HepG2 (cell line): ENCODE results near the gene DSTYK. TPM values are rescaled to one million over a fixed set of nuclear protein-coding genes. Genes with fewer than 3 reads are reported as not detected.

Source experiments
- FOXP1 ChIP-seq, 2 experiments: fragments of 450-650 bp in 1 of 2; IDR thresholded peaks; 2 replicates each; pipeline ENCODE4 v1.6.1; 2017 to 2018; ENCODE audit warnings: antibody characterized with exemption in 1 of 2
- MAFF ChIP-seq: IDR thresholded peaks from 2 replicates; pipeline ENCODE4 v1.6.1; 2011; ENCODE audit warnings: low read depth, low read length, improper control_type of control experiment
- MAFK ChIP-seq, 2 experiments: IDR thresholded peaks in 1 of 2; conservative IDR thresholded peaks in 1 of 2; 2 replicates each; pipeline ENCODE4 v1.6.1; 2011; ENCODE audit warnings: improper control_type of control experiment in 2 of 2, low read length in 2 of 2
- MXI1 ChIP-seq: IDR thresholded peaks from 3 replicates; pipeline ENCODE4 v1.6.1; 2012; ENCODE audit warnings: low read depth, low read length, inconsistent platforms, borderline replicate concordance
- SOX6 ChIP-seq, 2 experiments: fragments of 450-650 bp in 1 of 2; sonication (generic) in 1 of 2; formaldehyde crosslinking in 1 of 2; IDR thresholded peaks; 2 replicates each; pipeline versions ENCODE4 v1.4.0 to v1.6.1; 2017 to 2020; ENCODE audit warnings: antibody characterized with exemption in 1 of 2, mild to moderate bottlenecking in 1 of 2, missing genetic modification reagents in 1 of 2
- ZNF124 ChIP-seq: sonication (generic); formaldehyde crosslinking; IDR thresholded peaks from 2 replicates; pipeline ENCODE4 v1.4.0; 2020; ENCODE audit warnings: missing genetic modification reagents
- ZNF790 ChIP-seq: sonication (generic); formaldehyde crosslinking; IDR thresholded peaks from 2 replicates; pipeline ENCODE4 v1.8.0; 2022; ENCODE audit warnings: missing genetic modification reagents, mild to moderate bottlenecking, borderline replicate concordance
- polyA plus RNA-seq, 8 experiments: library from polyadenylated mRNA; depleted of rRNA in 3 of 8; stranded (reverse) in 7 of 8; unstranded in 1 of 8; fragments of >200 nt; fragmentation: Illumina TruSeq in 4 of 8; extraction: Trizol in 4 of 8; gene quantifications; 2 replicates each; pipeline versions ENCODE4 v1.2.1 to v1.2.3, GENCODE V29; 2011 to 2016; ENCODE audit warnings: low read depth in 4 of 8, missing spikeins in 1 of 8, mixed read lengths in 1 of 8; ENCODE audit not compliant: insufficient read depth in 1 of 8
- total RNA-seq, 5 experiments: library from RNA; depleted of rRNA; stranded (reverse); fragments of >200 nt; fragmentation: Illumina TruSeq; extraction: Trizol; gene quantifications; 2 replicates each; pipeline ENCODE4 v1.2.3, GENCODE V29; 2016; ENCODE audit warnings: low read depth in 1 of 5
- TF ChIP-seq, protein P1 (sequence below), 2 experiments: sonication (generic) in 1 of 2; formaldehyde crosslinking in 1 of 2; IDR thresholded peaks; 2 replicates each; pipeline versions ENCODE4 v1.4.0 to v1.6.1; 2018 to 2020; ENCODE audit warnings: missing genetic modification reagents in 2 of 2, borderline replicate concordance in 1 of 2, low read depth in 1 of 2, mild to moderate bottlenecking in 1 of 2, missing biosample characterization in 1 of 2
- TF ChIP-seq, protein P2 (sequence below): sonication (generic); formaldehyde crosslinking; conservative IDR thresholded peaks from 2 replicates; pipeline ENCODE4 v1.8.1; 2023; ENCODE audit warnings: missing genetic modification reagents
- TF ChIP-seq, protein P3 (sequence below): sonication (generic); formaldehyde crosslinking; IDR thresholded peaks from 2 replicates; pipeline ENCODE4 v1.5.0; 2020; ENCODE audit warnings: mild to moderate bottlenecking, missing genetic modification reagents, moderate library complexity

Gene DSTYK
- total and polyA plus RNA-seq, 2 of the 13 experiments (the other 11 are each of a cell fraction or from before 2014, with no cell fraction given): 2.6 to 4.8 TPM

DNA sequence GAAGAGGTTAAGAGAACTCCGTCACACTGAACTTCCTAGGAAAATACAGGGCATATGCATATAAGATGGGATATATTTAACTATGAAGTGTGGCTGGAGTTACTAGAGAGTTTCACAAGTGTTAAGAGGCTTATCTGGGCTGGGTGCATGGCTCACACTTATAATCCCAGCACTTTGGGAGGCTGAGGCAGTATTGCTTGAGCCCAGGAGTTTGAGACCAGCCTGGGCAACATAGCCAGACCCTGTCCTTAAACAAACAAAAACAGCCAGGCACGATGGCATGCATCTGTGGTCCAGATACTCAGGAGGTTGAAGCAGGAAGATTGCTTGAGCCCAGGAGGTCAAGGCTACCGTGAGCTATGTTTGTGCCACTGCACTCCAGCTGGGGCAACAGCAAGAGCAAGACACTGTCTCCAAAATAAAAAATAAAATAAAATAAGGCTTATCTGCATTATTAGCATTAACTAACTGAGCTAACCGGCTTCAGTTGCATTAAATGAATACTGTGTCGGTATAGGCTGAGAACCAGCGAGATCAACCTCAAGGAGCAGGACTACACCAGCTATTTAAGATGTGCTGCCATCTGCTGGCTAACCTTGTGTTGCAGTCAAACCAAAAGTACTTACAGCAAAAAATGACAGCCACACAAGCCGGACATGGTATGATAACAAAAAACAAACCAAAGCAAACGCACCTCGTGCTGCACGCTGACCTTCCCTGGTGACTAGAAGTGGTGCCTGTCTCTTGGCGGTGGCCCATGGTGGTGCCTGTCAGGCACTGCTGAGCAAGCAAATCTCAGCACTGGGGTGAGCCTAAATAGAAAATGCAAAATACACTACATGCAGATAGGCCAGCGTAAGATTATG, 70.0 kb downstream of the DSTYK start (continued):
- TF ChIP-seq, protein P1, sequence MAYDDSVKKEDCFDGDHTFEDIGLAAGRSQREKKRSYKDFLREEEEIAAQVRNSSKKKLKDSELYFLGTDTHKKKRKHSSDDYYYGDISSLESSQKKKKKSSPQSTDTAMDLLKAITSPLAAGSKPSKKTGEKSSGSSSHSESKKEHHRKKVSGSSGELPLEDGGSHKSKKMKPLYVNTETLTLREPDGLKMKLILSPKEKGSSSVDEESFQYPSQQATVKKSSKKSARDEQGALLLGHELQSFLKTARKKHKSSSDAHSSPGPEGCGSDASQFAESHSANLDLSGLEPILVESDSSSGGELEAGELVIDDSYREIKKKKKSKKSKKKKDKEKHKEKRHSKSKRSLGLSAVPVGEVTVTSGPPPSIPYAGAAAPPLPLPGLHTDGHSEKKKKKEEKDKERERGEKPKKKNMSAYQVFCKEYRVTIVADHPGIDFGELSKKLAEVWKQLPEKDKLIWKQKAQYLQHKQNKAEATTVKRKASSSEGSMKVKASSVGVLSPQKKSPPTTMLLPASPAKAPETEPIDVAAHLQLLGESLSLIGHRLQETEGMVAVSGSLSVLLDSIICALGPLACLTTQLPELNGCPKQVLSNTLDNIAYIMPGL (CRISPR knock-in tag; IDR thresholded peaks at IDR 0.05; ENCODE audit: borderline replicate concordance in 1 of 2, low read depth in 1 of 2): 0 out of 4 replicates have a peak, but pooled peaks have one; percentile 28 to 48
- TF ChIP-seq MAFK (conservative IDR thresholded peaks at IDR 0.05 in 1 of 2, IDR thresholded peaks at IDR 0.05 in 1 of 2; ENCODE audit: low read length in 2 of 2) (peak; percentile 50 to 51), ZNF790 (CRISPR knock-in tag) (no peak), MXI1 (0 out of 3 replicates have a peak, but pooled peaks have one; percentile 7), FOXP1 (IDR thresholded peaks at IDR 0.05) (no peak), FOXP1 (CRISPR knock-in tag; IDR thresholded peaks at IDR 0.05) (no peak), SOX6 (IDR thresholded peaks at IDR 0.05) (no peak), SOX6 (CRISPR knock-in tag; IDR thresholded peaks at IDR 0.05) (peak; percentile 28; the same call in 1 of the 2 replicates), ZNF124 (no peak), MAFF (peak; percentile 41; the same call in 1 of the 2 replicates)
- TF ChIP-seq, protein P2, sequence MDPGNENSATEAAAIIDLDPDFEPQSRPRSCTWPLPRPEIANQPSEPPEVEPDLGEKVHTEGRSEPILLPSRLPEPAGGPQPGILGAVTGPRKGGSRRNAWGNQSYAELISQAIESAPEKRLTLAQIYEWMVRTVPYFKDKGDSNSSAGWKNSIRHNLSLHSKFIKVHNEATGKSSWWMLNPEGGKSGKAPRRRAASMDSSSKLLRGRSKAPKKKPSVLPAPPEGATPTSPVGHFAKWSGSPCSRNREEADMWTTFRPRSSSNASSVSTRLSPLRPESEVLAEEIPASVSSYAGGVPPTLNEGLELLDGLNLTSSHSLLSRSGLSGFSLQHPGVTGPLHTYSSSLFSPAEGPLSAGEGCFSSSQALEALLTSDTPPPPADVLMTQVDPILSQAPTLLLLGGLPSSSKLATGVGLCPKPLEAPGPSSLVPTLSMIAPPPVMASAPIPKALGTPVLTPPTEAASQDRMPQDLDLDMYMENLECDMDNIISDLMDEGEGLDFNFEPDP (CRISPR knock-in tag): no peak
- TF ChIP-seq, protein P3, sequence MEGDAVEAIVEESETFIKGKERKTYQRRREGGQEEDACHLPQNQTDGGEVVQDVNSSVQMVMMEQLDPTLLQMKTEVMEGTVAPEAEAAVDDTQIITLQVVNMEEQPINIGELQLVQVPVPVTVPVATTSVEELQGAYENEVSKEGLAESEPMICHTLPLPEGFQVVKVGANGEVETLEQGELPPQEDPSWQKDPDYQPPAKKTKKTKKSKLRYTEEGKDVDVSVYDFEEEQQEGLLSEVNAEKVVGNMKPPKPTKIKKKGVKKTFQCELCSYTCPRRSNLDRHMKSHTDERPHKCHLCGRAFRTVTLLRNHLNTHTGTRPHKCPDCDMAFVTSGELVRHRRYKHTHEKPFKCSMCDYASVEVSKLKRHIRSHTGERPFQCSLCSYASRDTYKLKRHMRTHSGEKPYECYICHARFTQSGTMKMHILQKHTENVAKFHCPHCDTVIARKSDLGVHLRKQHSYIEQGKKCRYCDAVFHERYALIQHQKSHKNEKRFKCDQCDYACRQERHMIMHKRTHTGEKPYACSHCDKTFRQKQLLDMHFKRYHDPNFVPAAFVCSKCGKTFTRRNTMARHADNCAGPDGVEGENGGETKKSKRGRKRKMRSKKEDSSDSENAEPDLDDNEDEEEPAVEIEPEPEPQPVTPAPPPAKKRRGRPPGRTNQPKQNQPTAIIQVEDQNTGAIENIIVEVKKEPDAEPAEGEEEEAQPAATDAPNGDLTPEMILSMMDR (CRISPR knock-in tag): peak; percentile 82
